ENCODE measurements around the gene CEBPZOS. TPM values are rescaled to one million over a fixed set of nuclear protein-coding genes. Genes with fewer than 3 reads are reported as not detected.

The CEBPZOS gene
- total and polyA plus RNA-seq, 2 donors (not counting 1 experiment from before 2014, with no cell fraction given), result 16.8 to 50.0 TPM

GRCh38 chr2:37250869-37251740, 54.8 kb downstream of the CEBPZOS start:
- Histone ChIP-seq H3K9ac (ENCODE audit: insufficient read depth, low read length) (no peak overlapping the region), H3K36me3 (ENCODE audit: control insufficient read depth, insufficient read depth, low read length) (peaks cover 7% of the 10 kb centered on the region), H3K79me2 (ENCODE audit: control insufficient read depth, insufficient read depth, low read length) (no peaks in the 10 kb centered on the region), H3K4me2 (ENCODE audit: extremely low read depth, insufficient read depth, low read length) (no peak overlapping the region), H3K4me1 (ENCODE audit: control insufficient read depth, extremely low read depth, insufficient read depth, low read length) (no peaks in the 10 kb centered on the region), H2AFZ (ENCODE audit: low read length) (no peak overlapping the region), H3K27me3 (ENCODE audit: control insufficient read depth, insufficient read depth, low read length) (no peaks in the 10 kb centered on the region), H3K4me3 (replicated peaks in 1 of 4; ENCODE audit: control extremely low read depth in 1 of 4, insufficient read depth in 1 of 4, low read depth in 3 of 4, low read length in 4 of 4) (no peak overlapping the region), H3K9me3 (ENCODE audit: control insufficient read depth, insufficient read depth, low read depth, low read length) (no peaks in the 10 kb centered on the region), H3K27ac (ENCODE audit: insufficient read depth, low read length) (no peak overlapping the region), H4K20me1 (ENCODE audit: control insufficient read depth, extremely low read depth, insufficient read depth, low read length) (no peaks in the 10 kb centered on the region)
- TF ChIP-seq CTCF (conservative IDR thresholded peaks at IDR 0.05 in 1 of 2, IDR thresholded peaks at IDR 0.05 in 1 of 2; ENCODE audit: low read depth in 1 of 2, low read length in 2 of 2) (no peak), EZH2 (IDR thresholded peaks at IDR 0.05; ENCODE audit: low read length, missing control alignments) (no peak)
- DNase-seq (ENCODE audit: low read depth in 2 of 2), result peak in 1 of 2 donors; percentile 20

Other genes with a start within 250 kb of the CEBPZOS start
- gene STRN, start 230.0 kb upstream of the CEBPZOS start, total RNA-seq, result 13.4 and 13.7 TPM in 2 replicates
- gene STRN, start 230.0 kb upstream of the CEBPZOS start, polyA plus RNA-seq, result 17.5 and 19.9 TPM in 2 replicates
- gene HEATR5B, start 112.1 kb upstream of the CEBPZOS start, total RNA-seq, result 16.7 and 22.0 TPM in 2 replicates
- gene HEATR5B, start 112.1 kb upstream of the CEBPZOS start, polyA plus RNA-seq, result 11.5 and 15.7 TPM in 2 replicates
- gene GPATCH11, start 112.0 kb upstream of the CEBPZOS start, total RNA-seq, result 5.9 and 6.4 TPM in 2 replicates
- 7.2 and 7.9 TPM in 2 replicates for gene GPATCH11, start 112.0 kb upstream of the CEBPZOS start, polyA plus RNA-seq
- 27.7 and 32.0 TPM in 2 replicates for gene EIF2AK2, start 39.5 kb upstream of the CEBPZOS start, total RNA-seq
- 28.8 and 39.9 TPM in 2 replicates for gene EIF2AK2, start 39.5 kb upstream of the CEBPZOS start, polyA plus RNA-seq
- gene SULT6B1, start 7.8 kb upstream of the CEBPZOS start, total RNA-seq, result not detected in 2 replicates
- gene SULT6B1, start 7.8 kb upstream of the CEBPZOS start, polyA plus RNA-seq, result not detected in 2 replicates
- 48.9 and 62.4 TPM in 2 replicates for gene CEBPZ, start 35.1 kb downstream of the CEBPZOS start, total RNA-seq
- 19.9 and 24.8 TPM in 2 replicates for gene CEBPZ, start 35.1 kb downstream of the CEBPZOS start, polyA plus RNA-seq
- gene NDUFAF7, start 35.2 kb downstream of the CEBPZOS start, total RNA-seq, result 16.9 and 18.7 TPM in 2 replicates
- 12.8 and 16.8 TPM in 2 replicates for gene NDUFAF7, start 35.2 kb downstream of the CEBPZOS start, polyA plus RNA-seq
- gene PRKD3, start 128.3 kb downstream of the CEBPZOS start, total RNA-seq, result 51.4 and 67.7 TPM in 2 replicates
- 31.3 and 48.0 TPM in 2 replicates for gene PRKD3, start 128.3 kb downstream of the CEBPZOS start, polyA plus RNA-seq
- gene QPCT, start 148.1 kb downstream of the CEBPZOS start, total RNA-seq, result 3.9 and 8.4 TPM in 2 replicates
- 5.4 and 6.1 TPM in 2 replicates for gene QPCT, start 148.1 kb downstream of the CEBPZOS start, polyA plus RNA-seq

Measured in fibroblast of lung (primary cell).